ENCODE results near the gene NIP7. TPM values are rescaled to one million over a fixed set of nuclear protein-coding genes. Genes with fewer than 3 reads are reported as not detected.
A peak's percentile ranks its signal among the peaks of the same experiment; 100 is the strongest.

Gene NIP7
- total and polyA plus RNA-seq, 2 of the 4 experiments (the other 2 are of a cell fraction) = 14.0 to 28.3 TPM

DNA sequence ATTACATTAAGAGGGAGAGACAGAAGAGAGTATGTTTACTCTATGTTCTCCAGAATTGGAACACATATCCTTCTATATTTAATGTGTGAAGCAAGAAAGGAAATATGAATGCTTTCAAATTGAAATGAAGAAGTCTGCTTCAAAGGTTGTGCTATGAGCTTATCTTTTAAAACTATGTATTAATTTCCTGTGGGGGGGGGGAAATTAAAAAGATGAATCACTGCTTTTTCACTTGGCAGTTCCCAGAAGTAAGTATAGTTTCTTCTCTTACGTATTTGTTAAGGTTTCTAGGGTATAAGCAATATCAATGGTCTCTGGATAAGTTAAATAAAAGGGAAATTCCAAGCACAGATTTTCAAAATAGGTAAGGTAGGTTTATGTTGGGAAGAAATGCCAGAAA, 39.2 kb downstream of the NIP7 start:
- Histone ChIP-seq H2BK5ac (ENCODE audit: low read depth, low read length, poor library complexity, severe bottlenecking) (no peak overlapping the region), H3K9me1 (ENCODE audit: insufficient read depth, low read length) (peaks cover 2% of the 10 kb centered on the region), H4K91ac (ENCODE audit: insufficient read depth, low read depth, low read length) (no peak overlapping the region), H3K23ac (ENCODE audit: low read depth, low read length) (no peak overlapping the region), H3K4ac (ENCODE audit: low read depth, low read length) (no peak overlapping the region), H3K56ac (ENCODE audit: extremely low read depth, insufficient read depth, low read length) (no peak overlapping the region), H3K14ac (replicated peaks; ENCODE audit: low read depth, low read length) (no peak overlapping the region), H3K36me3 (ENCODE audit: control insufficient read depth, insufficient read depth, low read length) (peaks cover 18% of the 10 kb centered on the region), H2AK9ac (replicated peaks; ENCODE audit: low read depth, low read length, poor library complexity) (no peak overlapping the region), H2AK5ac (ENCODE audit: low read depth, low read length) (no peak overlapping the region), H3K9me3 (ENCODE audit: control insufficient read depth, insufficient read depth, low read length) (no peaks in the 10 kb centered on the region), H3K27me3 (ENCODE audit: control insufficient read depth, insufficient read depth, low read length) (no peaks in the 10 kb centered on the region), H3K27ac (ENCODE audit: insufficient read depth, low read length) (no peak overlapping the region), H3K4me1 (ENCODE audit: control insufficient read depth, insufficient read depth, low read length) (no peaks in the 10 kb centered on the region), H3K79me1 (ENCODE audit: low read depth in 1 of 2, low read length in 2 of 2) (peaks cover 28 to 42% of the 10 kb centered on the region in 2 experiments), H3K4me3 (ENCODE audit: insufficient read depth, low read depth, low read length) (no peak overlapping the region), H4K8ac (ENCODE audit: low read depth in 2 of 2, low read length in 2 of 2) (no peak overlapping the region), H3K9ac (ENCODE audit: low read depth, low read length) (no peak overlapping the region), H2BK20ac (ENCODE audit: low read depth, low read length) (no peak overlapping the region), H2BK15ac (ENCODE audit: low read depth, low read length) (no peak overlapping the region), H4K5ac (ENCODE audit: low read depth, low read length) (no peak overlapping the region), H4K20me1 (ENCODE audit: insufficient read depth, low read length) (0 out of 2 replicates have a peak, but pooled peaks cover 1% of the 10 kb centered on the region), H3K18ac (ENCODE audit: low read depth, low read length) (no peak overlapping the region), H3K4me2 (ENCODE audit: low read depth, low read length) (no peak overlapping the region), H2AFZ (replicated peaks; ENCODE audit: low read length, poor library complexity) (no peak overlapping the region), H2BK120ac (ENCODE audit: low read depth, low read length) (no peak overlapping the region)
- intact Hi-C loops (cut with micrococcal nuclease) = no loop called here
- WGBS, 2 experiments (ENCODE audit: extremely low coverage in 2 of 2, insufficient read length in 1 of 2) = no CpG with 5 or more reads among the region's 1 CpG
- BruUV-seq (replicated peaks) = no TSS peak
- ATAC-seq (ENCODE audit: low read depth) (no peak), DNase-seq (peak; percentile 6)
- in situ Hi-C loops (cut with MboI; ENCODE audit: low sequenced_read_pairs) = no loop called here
- dilution Hi-C loops (cut with HindIII; ENCODE audit: low sequenced_read_pairs, unreplicated experiment) = no loop called here
- ChIA-PET CTCF (no interaction called here), POLR2A (ENCODE audit: unreplicated experiment) (interaction anchor here (0.5 to 0.6 kb wide), 3 partner anchors 17 to 286 kb away, joined by 3 to 7 read pairs (median 4); no protein-coding TSS in a partner anchor)
- TF ChIP-seq NFE2L2 (IDR thresholded peaks at IDR 0.05; ENCODE audit: low read depth, low read length) (no peak), MAFK (IDR thresholded peaks at IDR 0.05; ENCODE audit: low read depth, low read length) (no peak), POLR2A (IDR thresholded peaks at IDR 0.05; ENCODE audit: low read depth, low read length) (no peak), RFX5 (IDR thresholded peaks at IDR 0.05; ENCODE audit: low read depth, low read length) (no peak), CHD1 (IDR thresholded peaks at IDR 0.05; ENCODE audit: low read depth, low read length) (no peak), RAD21 (IDR thresholded peaks at IDR 0.05; ENCODE audit: low read length) (no peak), SMC3 (IDR thresholded peaks at IDR 0.05; ENCODE audit: low read depth, low read length) (no peak), BHLHE40 (IDR thresholded peaks at IDR 0.05; ENCODE audit: low read depth, low read length) (no peak), RCOR1 (IDR thresholded peaks at IDR 0.05; ENCODE audit: insufficient replicate concordance, low read length) (no peak), MAZ (IDR thresholded peaks at IDR 0.05; ENCODE audit: borderline replicate concordance, low read depth, low read length) (no peak), MXI1 (IDR thresholded peaks at IDR 0.05; ENCODE audit: borderline replicate concordance, low read depth, low read length) (no peak), FOS (IDR thresholded peaks at IDR 0.05; ENCODE audit: low read depth, low read length) (no peak), CEBPB (IDR thresholded peaks at IDR 0.05; ENCODE audit: low read depth, low read length) (no peak)
- TF ChIP-seq, protein P1, sequence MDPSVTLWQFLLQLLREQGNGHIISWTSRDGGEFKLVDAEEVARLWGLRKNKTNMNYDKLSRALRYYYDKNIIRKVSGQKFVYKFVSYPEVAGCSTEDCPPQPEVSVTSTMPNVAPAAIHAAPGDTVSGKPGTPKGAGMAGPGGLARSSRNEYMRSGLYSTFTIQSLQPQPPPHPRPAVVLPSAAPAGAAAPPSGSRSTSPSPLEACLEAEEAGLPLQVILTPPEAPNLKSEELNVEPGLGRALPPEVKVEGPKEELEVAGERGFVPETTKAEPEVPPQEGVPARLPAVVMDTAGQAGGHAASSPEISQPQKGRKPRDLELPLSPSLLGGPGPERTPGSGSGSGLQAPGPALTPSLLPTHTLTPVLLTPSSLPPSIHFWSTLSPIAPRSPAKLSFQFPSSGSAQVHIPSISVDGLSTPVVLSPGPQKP (IDR thresholded peaks at IDR 0.05; ENCODE audit: borderline replicate concordance, low read depth, low read length) = no peak
- TF ChIP-seq, protein P2, sequence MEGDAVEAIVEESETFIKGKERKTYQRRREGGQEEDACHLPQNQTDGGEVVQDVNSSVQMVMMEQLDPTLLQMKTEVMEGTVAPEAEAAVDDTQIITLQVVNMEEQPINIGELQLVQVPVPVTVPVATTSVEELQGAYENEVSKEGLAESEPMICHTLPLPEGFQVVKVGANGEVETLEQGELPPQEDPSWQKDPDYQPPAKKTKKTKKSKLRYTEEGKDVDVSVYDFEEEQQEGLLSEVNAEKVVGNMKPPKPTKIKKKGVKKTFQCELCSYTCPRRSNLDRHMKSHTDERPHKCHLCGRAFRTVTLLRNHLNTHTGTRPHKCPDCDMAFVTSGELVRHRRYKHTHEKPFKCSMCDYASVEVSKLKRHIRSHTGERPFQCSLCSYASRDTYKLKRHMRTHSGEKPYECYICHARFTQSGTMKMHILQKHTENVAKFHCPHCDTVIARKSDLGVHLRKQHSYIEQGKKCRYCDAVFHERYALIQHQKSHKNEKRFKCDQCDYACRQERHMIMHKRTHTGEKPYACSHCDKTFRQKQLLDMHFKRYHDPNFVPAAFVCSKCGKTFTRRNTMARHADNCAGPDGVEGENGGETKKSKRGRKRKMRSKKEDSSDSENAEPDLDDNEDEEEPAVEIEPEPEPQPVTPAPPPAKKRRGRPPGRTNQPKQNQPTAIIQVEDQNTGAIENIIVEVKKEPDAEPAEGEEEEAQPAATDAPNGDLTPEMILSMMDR (conservative IDR thresholded peaks at IDR 0.05; ENCODE audit: low read depth, low read length) = no peak
- TF ChIP-seq, protein P3, sequence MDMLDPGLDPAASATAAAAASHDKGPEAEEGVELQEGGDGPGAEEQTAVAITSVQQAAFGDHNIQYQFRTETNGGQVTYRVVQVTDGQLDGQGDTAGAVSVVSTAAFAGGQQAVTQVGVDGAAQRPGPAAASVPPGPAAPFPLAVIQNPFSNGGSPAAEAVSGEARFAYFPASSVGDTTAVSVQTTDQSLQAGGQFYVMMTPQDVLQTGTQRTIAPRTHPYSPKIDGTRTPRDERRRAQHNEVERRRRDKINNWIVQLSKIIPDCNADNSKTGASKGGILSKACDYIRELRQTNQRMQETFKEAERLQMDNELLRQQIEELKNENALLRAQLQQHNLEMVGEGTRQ (IDR thresholded peaks at IDR 0.05; ENCODE audit: low read depth, low read length) = no peak

All from IMR-90 (cell line).